H1 (cell line): ENCODE results near the gene BCL11A. TPM values are rescaled to one million over a fixed set of nuclear protein-coding genes. Genes with fewer than 3 reads are reported as not detected.

Source experiments
- CTCF ChIA-PET: fragments of 300-600 bp; sonication (Branson Sonifier 250); formaldehyde crosslinking; loops from one replicate; lab custom pipeline; 2021; ENCODE audit not compliant: partially characterized antibody; lab: Charles Lee
- POLR2A ChIA-PET: fragments of 300-600 bp; sonication (Branson Sonifier 250); formaldehyde crosslinking; loops from one replicate; lab custom pipeline; 2021; ENCODE audit warnings: inconsistent platforms; ENCODE audit not compliant: partially characterized antibody; lab: Charles Lee
- DNase-seq, 2 experiments: peaks; one replicate each; pipeline versions ENCODE4 v3.0.0 to v3.0.0-alpha.2; 2010 to 2022; ENCODE audit warnings: low spot score in 2 of 2, low read depth in 1 of 2, mixed read lengths in 1 of 2
- FAIRE-seq: peaks from 2 replicates; lab custom pipeline; 2011; peaks lifted over from hg19 to GRCh38; lab: Jason Lieb, UNC
- H2AFZ ChIP-seq: 2 replicates; pipeline ENCODE4 v1.8.1; 2012; ENCODE audit warnings: low read length, inconsistent platforms
- H2AK5ac ChIP-seq: 2 replicates; pipeline ENCODE4 v1.6.1; 2013; ENCODE audit warnings: low read depth, low read length
- H2BK120ac ChIP-seq: replicated peaks from 2 replicates; pipeline ENCODE3; 2013; ENCODE audit warnings: low read depth, low read length, inconsistent platforms
- H2BK12ac ChIP-seq: 2 replicates; pipeline ENCODE4 v1.6.1; 2013; ENCODE audit warnings: low read depth, low read length
- H2BK15ac ChIP-seq: 2 replicates; pipeline ENCODE4 v1.6.1; 2013; ENCODE audit warnings: low read length
- H2BK20ac ChIP-seq: 2 replicates; pipeline ENCODE4 v1.6.1; 2013; ENCODE audit warnings: low read length
- H2BK5ac ChIP-seq: 2 replicates; pipeline ENCODE4 v1.6.1; 2013; ENCODE audit warnings: low read depth, low read length
- H3K14ac ChIP-seq: 2 replicates; pipeline ENCODE4 v1.6.1; 2013; ENCODE audit warnings: inconsistent platforms; ENCODE audit not compliant: insufficient read length
- H3K18ac ChIP-seq: 2 replicates; pipeline ENCODE4 v1.6.1; 2013; ENCODE audit warnings: low read length; ENCODE audit errors: extremely low read depth
- H3K23ac ChIP-seq: 2 replicates; pipeline ENCODE4 v1.6.1; 2013; ENCODE audit warnings: inconsistent platforms; ENCODE audit not compliant: insufficient read length
- H3K23me2 ChIP-seq: 2 replicates; pipeline ENCODE4 v1.6.1; 2013; ENCODE audit warnings: low read depth, low read length
- H3K27ac ChIP-seq: 2 replicates; pipeline ENCODE4 v1.6.1; 2011; ENCODE audit warnings: low read depth, low read length, inconsistent platforms
- H3K27me3 ChIP-seq, 4 experiments: replicated peaks in 1 of 4; 1 replicate in 1 of 4; 2 replicates in 3 of 4; pipeline versions ENCODE4 v1.6.1 to v1.8.1; 2011 to 2013; ENCODE audit warnings: low read length in 3 of 4, mild to moderate bottlenecking in 3 of 4, inconsistent platforms in 2 of 4, mixed read lengths in 2 of 4, moderate library complexity in 1 of 4; ENCODE audit not compliant: control insufficient read depth in 3 of 4, insufficient read depth in 3 of 4; ENCODE audit errors: extremely low read depth in 1 of 4
- H3K36me3 ChIP-seq, 4 experiments: 2 replicates each; pipeline versions ENCODE4 v1.6.1 to v1.8.1; 2011 to 2013; ENCODE audit warnings: mild to moderate bottlenecking in 4 of 4, low read length in 3 of 4, moderate library complexity in 2 of 4, control low read depth in 1 of 4, inconsistent platforms in 1 of 4; ENCODE audit not compliant: insufficient read depth in 4 of 4, control insufficient read depth in 2 of 4
- H3K4ac ChIP-seq: replicated peaks from 2 replicates; pipeline ENCODE3; 2013; ENCODE audit warnings: low read length, low read depth, mixed read lengths, inconsistent platforms; ENCODE audit not compliant: insufficient read length
- H3K4me1 ChIP-seq, 4 experiments: replicated peaks in 1 of 4; 1 replicate in 1 of 4; 2 replicates in 3 of 4; pipeline versions ENCODE4 v1.6.1 to v1.8.1; 2011 to 2013; ENCODE audit warnings: low read length in 3 of 4, inconsistent platforms in 2 of 4, mixed read lengths in 1 of 4; ENCODE audit not compliant: insufficient read depth in 4 of 4, control insufficient read depth in 3 of 4
- H3K4me2 ChIP-seq, 2 experiments: 2 replicates each; pipeline versions ENCODE4 v1.6.1 to v1.8.1; 2011 to 2013; ENCODE audit warnings: low read depth in 2 of 2, low read length in 2 of 2, control low read depth in 1 of 2, inconsistent platforms in 1 of 2, mild to moderate bottlenecking in 1 of 2; ENCODE audit not compliant: insufficient read depth in 1 of 2
- H3K4me3 ChIP-seq, 4 experiments: fragments of 200-600, 300-600 bp in 1 of 4; sonication (generic), shearing (Covaris generic), sonication (Bioruptor Twin) in 1 of 4; 2 replicates each; pipeline versions ENCODE4 v1.5.1 to v1.8.1; 2011 to 2016; ENCODE audit warnings: low read length in 4 of 4, low read depth in 3 of 4, control low read depth in 2 of 4, inconsistent platforms in 2 of 4, mild to moderate bottlenecking in 2 of 4, mixed read lengths in 1 of 4, moderate library complexity in 1 of 4; ENCODE audit not compliant: insufficient read depth in 2 of 4; ENCODE audit errors: extremely low read depth in 1 of 4
- H3K56ac ChIP-seq: replicated peaks from 2 replicates; pipeline ENCODE3; 2013; ENCODE audit warnings: low read depth, mild to moderate bottlenecking, mixed read lengths, low read length, inconsistent platforms; ENCODE audit not compliant: insufficient read length
- H3K79me1 ChIP-seq: 2 replicates; pipeline ENCODE4 v1.6.1; 2013; ENCODE audit warnings: low read depth, low read length, control low read depth
- H3K79me2 ChIP-seq, 2 experiments: 2 replicates each; pipeline versions ENCODE4 v1.6.1 to v1.8.1; 2012 to 2013; ENCODE audit warnings: low read length in 2 of 2, mild to moderate bottlenecking in 2 of 2, inconsistent platforms in 1 of 2; ENCODE audit not compliant: insufficient read depth in 2 of 2, control insufficient read depth in 1 of 2
- H3K9ac ChIP-seq, 4 experiments: replicated peaks in 1 of 4; 1 replicate in 1 of 4; 2 replicates in 3 of 4; pipeline versions ENCODE4 v1.6.1 to v1.8.1; 2011 to 2013; ENCODE audit warnings: low read depth in 3 of 4, low read length in 3 of 4, control low read depth in 2 of 4, mild to moderate bottlenecking in 2 of 4, moderate library complexity in 2 of 4, inconsistent platforms in 1 of 4; ENCODE audit errors: extremely low read depth in 1 of 4
- H3K9me3 ChIP-seq, 2 experiments: 2 replicates each; pipeline versions ENCODE4 v1.6.1 to v1.8.1; 2012 to 2013; ENCODE audit warnings: mild to moderate bottlenecking in 2 of 2, moderate library complexity in 2 of 2, control low read depth in 1 of 2, inconsistent platforms in 1 of 2, low read depth in 1 of 2, low read length in 1 of 2, mixed read lengths in 1 of 2; ENCODE audit not compliant: insufficient read depth in 2 of 2
- H4K20me1 ChIP-seq, 2 experiments: replicated peaks in 1 of 2; 2 replicates each; pipeline versions ENCODE3 to v1.8.1; 2011 to 2013; ENCODE audit warnings: inconsistent platforms in 2 of 2, low read length in 2 of 2, mild to moderate bottlenecking in 1 of 2; ENCODE audit not compliant: insufficient read depth in 2 of 2, control insufficient read depth in 1 of 2
- H4K5ac ChIP-seq: 2 replicates; pipeline ENCODE4 v1.6.1; 2013; ENCODE audit warnings: low read length, low read depth, mixed read lengths, inconsistent platforms; ENCODE audit not compliant: insufficient read length
- H4K8ac ChIP-seq: 2 replicates; pipeline ENCODE4 v1.8.0; 2013; ENCODE audit warnings: mild to moderate bottlenecking, moderate library complexity, low read length, inconsistent platforms; ENCODE audit not compliant: insufficient read depth; ENCODE audit errors: extremely low read depth
- H4K91ac ChIP-seq: replicated peaks from 2 replicates; pipeline ENCODE3; 2013; ENCODE audit warnings: low read length, mixed read lengths, inconsistent platforms; ENCODE audit not compliant: insufficient read length
- ASH2L ChIP-seq: fragments of 200-600, 300-600 bp; sonication (generic); IDR thresholded peaks from one replicate; pipeline ENCODE4 v1.7.1; 2017; ENCODE audit warnings: low read length
- CBX5 ChIP-seq: fragments of 300-800, 300-1000 bp; sonication (generic); IDR thresholded peaks from 2 replicates; pipeline ENCODE4 v1.7.1; 2016; ENCODE audit warnings: antibody characterized with exemption, low read length, low read depth
- E2F6 ChIP-seq: IDR thresholded peaks from 2 replicates; pipeline ENCODE4 v1.6.1; 2012; ENCODE audit warnings: inconsistent platforms
- EP300 ChIP-seq, 2 experiments: IDR thresholded peaks; 1 replicate in 1 of 2; 2 replicates in 1 of 2; pipeline ENCODE4 v1.6.1; 2011 to 2012; ENCODE audit warnings: low read depth in 2 of 2, low read length in 2 of 2, mild to moderate bottlenecking in 2 of 2, borderline replicate concordance in 1 of 2, inconsistent platforms in 1 of 2, moderate library complexity in 1 of 2
- JUN ChIP-seq: IDR thresholded peaks from 2 replicates; pipeline ENCODE4 v1.6.1; 2011; ENCODE audit warnings: low read depth, mild to moderate bottlenecking, improper control_type of control experiment, low read length
- KDM5A ChIP-seq: fragments of 200-600 bp; IDR thresholded peaks from 2 replicates; pipeline ENCODE4 v1.7.1; 2012; ENCODE audit warnings: mild to moderate bottlenecking, low read length, inconsistent platforms, mixed read lengths
- MAFK ChIP-seq: IDR thresholded peaks from 2 replicates; pipeline ENCODE4 v1.6.1; 2012; ENCODE audit warnings: low read depth, mild to moderate bottlenecking, improper control_type of control experiment, low read length
- POU5F1 ChIP-seq: IDR thresholded peaks from 2 replicates; pipeline ENCODE4 v1.6.1; 2011; ENCODE audit warnings: low read depth, mild to moderate bottlenecking, low read length, moderate library complexity
- SAP30 ChIP-seq: fragments of 300-600 bp; sonication (generic); IDR thresholded peaks from 2 replicates; pipeline ENCODE4 v1.7.1; 2012; ENCODE audit warnings: low read length, moderate library complexity, mild to moderate bottlenecking, inconsistent platforms; ENCODE audit not compliant: insufficient read depth, insufficient replicate concordance
- SIN3A ChIP-seq, 2 experiments: IDR thresholded peaks in 1 of 2; conservative IDR thresholded peaks in 1 of 2; 2 replicates each; pipeline ENCODE4 v1.6.1; 2011 to 2012; ENCODE audit warnings: low read length in 2 of 2, improper control_type of control experiment in 1 of 2, low read depth in 1 of 2, mild to moderate bottlenecking in 1 of 2
- YY1 ChIP-seq: IDR thresholded peaks from 2 replicates; pipeline ENCODE4 v1.6.1; 2011; ENCODE audit warnings: low read depth, mild to moderate bottlenecking, low read length
- WGBS, 2 experiments: shearing (Covaris generic) in 1 of 2; methylation state at CpG; one replicate each; pipeline versions ENCODE4 v1.1.6 to v1.1.7; 2013 to 2015; ENCODE audit warnings: low lambda C conversion rate in 2 of 2, mixed read lengths in 2 of 2, inconsistent platforms in 1 of 2, low coverage in 1 of 2, missing lambda C conversion rate in 1 of 2; ENCODE audit not compliant: insufficient replicate concordance in 2 of 2, insufficient coverage in 1 of 2, insufficient read length in 1 of 2; ENCODE audit errors: extremely low coverage in 1 of 2, missing lambda C conversion rate in 1 of 2; 5-methylcytosine and 5-hydroxymethylcytosine counted together
- polyA plus RNA-seq, 7 experiments: library from polyadenylated mRNA; depleted of rRNA in 3 of 7; stranded (reverse) in 5 of 7; unstranded in 2 of 7; fragments of >200 nt in 5 of 7; fragments of 200-250 nt in 2 of 7; gene quantifications; 1 replicate in 5 of 7; 2 replicates in 1 of 7; 4 replicates in 1 of 7; pipeline versions ENCODE4 v1.2.1 to v1.2.3, GENCODE V29; 2011 to 2013; ENCODE audit warnings: missing spikeins in 2 of 7, mixed read lengths in 2 of 7
- total RNA-seq: library from RNA; stranded (reverse); fragmentation: NEBNext Ultra II Directional; extraction: Animal tissue kit (Norgen Biotek cat#: 25700); gene quantifications from 2 replicates; pipeline ENCODE4 v1.2.1, GENCODE V29; 2021

Gene BCL11A
- total and polyA plus RNA-seq, 2 of the 8 experiments (the other 6 are each of a cell fraction or from before 2014, with no cell fraction given): 11.9 to 59.3 TPM

GRCh38 chr2:60466161-60466702, 87.2 kb downstream of the BCL11A start:
- Histone ChIP-seq H2AK5ac (no peak overlapping the region), H3K36me3 (peaks cover 0 to 27% (median 11%) of the 10 kb centered on the region in 4 experiments; a peak in 3 of 8 replicates), H3K79me1 (peaks cover 2% of the 10 kb centered on the region; the same call in 1 of the 2 replicates), H4K91ac (no peak overlapping the region), H2BK15ac (no peak overlapping the region), H3K9ac (no peak overlapping the region), H4K8ac (no peak overlapping the region), H3K4me2 (no peak overlapping the region), H3K23ac (no peak overlapping the region), H4K5ac (no peak overlapping the region), H3K56ac (no peak overlapping the region), H3K4me1 (peaks cover 0 to 17% (median 13%) of the 10 kb centered on the region in 4 experiments), H3K14ac (no peak overlapping the region), H3K27ac (no peak overlapping the region), H3K9me3 (no peaks in the 10 kb centered on the region; a peak in 1 of 4 replicates), H3K23me2 (peaks cover 7% of the 10 kb centered on the region; the same call in 1 of the 2 replicates), H3K4me3 (no peak overlapping the region), H3K4ac (no peak overlapping the region), H3K27me3 (no peaks in the 10 kb centered on the region), H3K79me2 (peaks cover 0 to 58% of the 10 kb centered on the region in 2 experiments; a peak in 3 of 4 replicates), H2BK12ac (no peak overlapping the region), H3K18ac (peak overlapping the region; percentile 51; the same call in 1 of the 2 replicates), H2BK120ac (no peak overlapping the region), H2BK5ac (no peak overlapping the region; the same call in 1 of the 2 replicates), H2BK20ac (no peak overlapping the region), H2AFZ (no peak overlapping the region), H4K20me1 (peaks cover 5 to 7% of the 10 kb centered on the region in 2 experiments)
- WGBS, 2 experiments: 85% methylated on average over 3 of the region's 3 CpGs; no CpG with 5 or more reads in 1 of the 2 experiments
- CTCF ChIA-PET: interaction anchor here (0.6 to 2.0 kb wide), 6 partner anchors 11 to 216 kb away, joined by 3 to 8 read pairs (median 4); no protein-coding TSS in a partner anchor
- FAIRE-seq (no peak), DNase-seq (no peak)
- POLR2A ChIA-PET: no interaction called here
- TF ChIP-seq E2F6: no peak
- no peak for TF ChIP-seq SIN3A (conservative IDR thresholded peaks at IDR 0.05 in 1 of 2, IDR thresholded peaks at IDR 0.05 in 1 of 2; ENCODE audit: low read depth in 1 of 2, low read length in 2 of 2)
- TF ChIP-seq ASH2L: no peak
- no peak for TF ChIP-seq JUN
- no peak for TF ChIP-seq CBX5
- no peak for TF ChIP-seq SAP30
- TF ChIP-seq KDM5A: no peak
- TF ChIP-seq EP300 (IDR thresholded peaks at IDR 0.05; ENCODE audit: borderline replicate concordance in 1 of 2, low read depth in 2 of 2, low read length in 2 of 2): no peak
- TF ChIP-seq YY1: no peak
- no peak for TF ChIP-seq MAFK
- TF ChIP-seq POU5F1: no peak
